GM19193 (cell line): ENCODE measurements around the gene GRIN2A.

Experiments used
- POLR2A ChIP-seq: IDR thresholded peaks from 4 replicates; pipeline ENCODE4 v1.6.1; 2011; ENCODE audit not compliant: insufficient read depth, insufficient read length; ENCODE audit errors: extremely low read depth

Gene GRIN2A

GRCh38 chr16:10045291-10045775 lies 136.9 kb downstream of the GRIN2A start:
- TF ChIP-seq POLR2A: no peak

DNA sequence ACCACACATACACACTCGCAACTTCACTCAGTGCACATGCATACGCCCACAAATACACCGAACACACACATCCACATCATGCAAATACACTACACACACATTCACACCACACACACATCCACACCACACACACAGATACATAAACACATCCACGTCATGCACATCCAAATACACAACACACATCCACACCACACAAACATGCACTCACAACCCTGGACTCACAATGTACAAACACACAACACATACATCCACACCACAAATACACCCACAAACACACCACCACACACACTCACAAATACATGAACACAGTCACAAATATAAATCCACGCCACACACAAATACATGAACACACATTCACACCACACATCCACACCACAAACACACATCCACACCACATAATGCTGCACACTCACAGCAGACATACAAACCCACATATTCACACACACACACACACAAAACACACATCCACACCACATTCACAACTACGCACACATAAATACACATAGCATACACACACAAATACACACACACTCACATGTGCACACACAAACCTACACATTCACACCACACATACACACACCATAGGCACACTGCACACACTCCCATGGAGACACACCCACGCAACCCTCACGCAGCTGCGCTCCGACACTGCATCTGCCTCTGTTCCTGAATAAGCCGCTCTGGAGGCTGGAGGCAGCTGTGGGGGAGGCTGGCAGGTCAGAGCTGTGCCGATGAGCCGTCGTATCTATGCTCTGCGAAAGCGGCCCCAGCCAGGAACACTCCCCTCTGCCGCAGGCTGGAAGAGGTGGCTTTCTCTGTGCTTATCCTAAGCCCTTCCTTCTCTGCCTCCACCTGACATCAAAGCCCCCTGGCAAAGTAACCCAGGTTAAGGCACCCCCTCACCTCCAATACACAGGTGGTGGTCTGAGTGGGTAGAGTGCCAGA lies 141.8 kb downstream of the GRIN2A start:
- TF ChIP-seq POLR2A: no peak

DNA sequence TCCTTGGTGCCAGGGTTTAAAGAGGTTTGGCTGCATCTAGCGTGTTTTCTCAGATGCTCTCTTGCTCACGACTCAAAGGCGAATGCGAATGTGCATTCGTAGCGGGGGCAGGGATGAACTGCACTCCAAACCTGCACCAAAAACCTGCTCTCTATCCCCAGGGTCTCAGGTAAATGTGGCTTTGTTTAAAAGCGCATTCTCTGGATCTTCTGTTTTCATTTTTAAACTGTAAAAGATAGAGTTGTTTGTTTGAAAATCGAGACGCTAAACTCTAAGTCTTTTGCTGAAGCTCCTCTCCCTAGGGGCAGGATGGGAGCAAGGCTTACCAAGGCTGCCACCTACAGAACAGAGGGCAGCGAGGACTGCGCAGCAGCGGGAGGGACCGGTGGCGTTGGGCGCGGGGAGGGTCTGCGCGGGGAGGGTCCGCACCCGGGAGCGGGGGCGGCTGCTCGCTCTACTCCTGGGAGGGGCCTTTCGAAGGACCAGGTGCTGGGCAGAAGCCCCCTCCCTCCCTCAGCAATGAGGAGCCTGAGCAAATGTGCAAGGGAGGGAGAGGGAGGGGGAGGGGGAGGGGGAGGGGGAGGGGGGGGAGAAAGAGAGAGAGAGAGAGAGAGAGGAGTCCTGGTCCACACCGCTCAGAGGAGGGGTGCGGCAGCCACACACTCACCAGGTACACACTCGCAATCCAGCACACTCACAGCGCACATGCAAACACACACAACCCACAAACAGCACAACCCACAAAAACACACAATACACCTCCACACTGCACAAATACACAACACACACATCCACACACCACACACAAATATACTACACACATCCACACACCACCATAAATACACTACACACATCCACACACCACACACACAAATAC lies 142.8 kb downstream of the GRIN2A start:
- TF ChIP-seq POLR2A: no peak

DNA sequence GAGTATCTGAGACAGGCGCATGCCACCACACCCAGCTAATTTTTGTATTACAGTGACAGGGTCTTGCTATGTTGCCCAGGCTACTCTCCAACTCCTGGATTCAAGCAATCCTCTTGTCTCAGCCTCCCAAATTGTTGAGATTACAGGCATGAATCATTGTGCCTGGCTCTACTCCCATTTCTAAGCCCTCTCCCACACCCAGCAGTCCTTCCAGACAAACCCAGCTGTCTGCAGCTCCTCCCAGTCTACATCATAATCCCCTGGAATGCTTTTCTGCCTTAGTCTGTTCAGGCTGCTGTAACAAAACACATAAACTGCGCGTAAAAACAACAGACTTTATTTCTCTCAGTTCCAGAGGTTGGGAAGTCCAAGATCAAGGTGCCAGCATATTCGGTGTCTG lies 144.5 kb downstream of the GRIN2A start:
- no peak for TF ChIP-seq POLR2A

GRCh38 chr16:10036956-10037355 lies 145.3 kb downstream of the GRIN2A start:
- TF ChIP-seq POLR2A: no peak

GRCh38 chr16:10033556-10033955 lies 148.7 kb downstream of the GRIN2A start:
- no peak for TF ChIP-seq POLR2A

DNA sequence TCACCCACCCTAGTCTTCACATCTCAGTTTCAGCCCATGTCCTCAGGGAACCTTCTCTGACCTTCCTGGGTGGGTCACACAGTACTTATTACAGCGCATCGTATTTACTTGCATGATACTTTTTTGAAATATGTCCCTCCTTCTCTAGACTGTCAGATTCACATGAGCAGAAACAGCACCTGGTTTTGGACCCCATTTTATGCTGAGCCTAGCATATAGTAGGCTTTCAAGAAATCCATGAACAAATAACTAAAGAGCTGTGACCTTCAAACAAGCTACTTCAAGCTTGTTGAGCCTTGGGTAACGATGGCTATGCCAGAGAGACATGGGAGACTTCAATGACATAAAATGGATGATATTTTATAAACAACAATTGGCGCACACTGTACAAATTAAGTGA lies 150.3 kb downstream of the GRIN2A start:
- TF ChIP-seq POLR2A: no peak

DNA sequence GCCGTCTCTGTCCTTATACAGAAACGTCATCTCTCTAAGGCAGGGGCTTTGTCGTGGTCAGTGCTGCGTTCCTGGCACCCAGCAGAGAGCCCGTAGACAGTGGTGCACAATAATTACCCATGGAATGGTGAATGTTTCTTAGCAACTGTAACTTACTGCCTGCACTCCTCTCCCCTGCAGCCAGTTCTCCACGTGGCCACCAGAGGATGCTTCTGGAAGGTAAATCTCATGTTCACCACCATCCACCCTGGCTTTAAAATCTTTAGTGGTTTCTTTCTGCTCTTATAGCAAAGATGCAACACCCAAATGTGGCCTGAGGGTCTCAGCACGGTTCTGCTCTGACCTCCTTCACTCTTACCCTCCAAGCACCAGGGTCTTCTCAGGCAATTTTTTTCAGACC lies 150.8 kb downstream of the GRIN2A start:
- TF ChIP-seq POLR2A: no peak

GRCh38 chr16:10028644-10029043 lies 153.6 kb downstream of the GRIN2A start:
- no peak for TF ChIP-seq POLR2A

DNA sequence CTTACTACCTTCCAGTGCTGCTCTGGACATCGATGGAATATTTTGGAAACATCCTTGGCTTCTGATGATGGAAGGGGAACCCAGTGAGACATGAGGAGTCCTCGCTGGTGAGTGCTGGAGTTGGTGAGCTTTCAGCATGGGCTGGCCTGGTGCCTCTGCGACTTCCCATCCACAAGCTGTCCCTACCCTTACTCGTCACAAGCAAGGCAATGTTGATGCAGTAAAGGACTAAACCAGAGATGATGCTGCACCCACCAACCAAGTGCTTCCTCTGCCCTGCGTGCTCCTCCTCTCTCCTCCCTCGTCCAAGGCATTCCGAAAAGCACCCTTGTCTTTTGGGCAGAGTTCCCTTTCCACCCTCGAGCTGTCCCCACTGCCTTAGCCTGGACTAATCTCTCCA lies 154.7 kb downstream of the GRIN2A start:
- no peak for TF ChIP-seq POLR2A

DNA sequence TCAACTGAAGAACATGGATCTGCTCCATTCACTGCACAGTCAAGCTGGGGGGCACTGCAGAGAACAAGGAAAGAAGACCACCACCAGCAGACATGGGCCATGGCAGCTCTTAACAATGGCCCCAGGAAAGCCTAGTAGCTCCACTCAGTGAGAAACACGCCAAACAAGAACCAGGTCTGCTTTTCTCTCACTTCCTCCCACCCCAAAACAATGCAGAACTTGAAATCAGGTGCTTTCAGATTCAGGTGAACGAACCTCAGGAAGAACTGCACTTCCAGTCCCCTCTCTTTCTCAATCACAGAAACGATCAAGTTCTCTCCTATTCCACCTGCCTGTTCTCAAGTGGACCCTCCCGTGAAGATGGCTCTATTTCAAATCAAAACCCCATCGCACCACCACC lies 155.6 kb downstream of the GRIN2A start:
- no peak for TF ChIP-seq POLR2A

DNA sequence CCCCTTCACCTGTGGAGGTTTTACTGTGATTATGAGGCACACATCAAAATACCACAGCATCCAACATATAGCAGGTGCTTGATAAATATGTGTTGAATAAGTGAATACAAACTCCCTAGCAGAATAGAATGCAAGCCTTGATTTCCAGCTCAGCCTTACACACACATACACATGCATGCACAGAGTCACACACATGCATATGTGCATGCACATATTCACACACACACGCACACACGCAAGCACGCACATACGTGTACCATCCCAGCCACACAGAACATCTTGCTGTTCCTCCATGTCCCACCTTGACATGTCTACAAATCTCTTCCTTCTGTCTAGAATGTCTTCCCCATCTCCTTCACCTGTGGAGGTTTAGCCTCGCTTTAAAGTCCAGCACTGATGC lies 160.1 kb downstream of the GRIN2A start:
- TF ChIP-seq POLR2A: no peak

- no peak for TF ChIP-seq POLR2A
Measured at GRCh38 chr16:10020866-10021265, 161.4 kb downstream of the GRIN2A start.

DNA sequence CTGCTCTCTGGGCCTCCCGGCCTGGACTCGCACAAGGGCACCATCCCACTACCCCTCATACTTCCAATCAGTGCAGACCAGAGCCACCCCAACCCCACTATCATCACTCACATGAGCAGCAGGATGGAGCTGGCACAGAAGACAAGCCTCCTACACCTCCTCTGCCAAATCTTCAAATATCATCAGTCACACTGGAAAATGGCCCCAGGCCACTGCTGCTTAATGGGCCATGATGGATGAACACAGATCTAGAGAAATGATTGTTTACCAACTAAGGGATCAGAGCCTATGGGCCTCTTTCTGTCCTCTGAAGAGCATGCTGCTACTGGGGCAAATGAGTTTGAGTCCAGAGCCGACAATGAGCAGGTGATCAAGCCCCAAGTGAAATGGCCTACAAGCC lies 165.5 kb downstream of the GRIN2A start:
- TF ChIP-seq POLR2A: no peak

DNA sequence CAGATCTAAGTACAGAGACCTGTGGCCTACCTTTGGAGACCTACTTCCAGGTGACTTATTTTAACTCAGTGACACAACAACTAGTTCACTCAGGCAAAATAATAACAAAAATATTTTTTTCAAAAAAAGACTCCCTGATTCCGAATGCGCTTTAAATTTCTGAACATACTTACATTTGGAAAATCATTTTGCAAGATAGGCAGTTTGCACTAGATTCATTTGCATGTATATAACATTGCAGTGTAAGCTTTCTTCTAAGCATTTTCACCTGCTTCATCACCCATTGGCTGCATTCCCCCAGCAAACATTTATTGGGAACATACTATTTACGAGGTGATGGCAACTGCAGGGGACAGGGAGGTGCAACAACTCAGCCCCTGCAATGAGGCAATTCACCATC lies 166.8 kb downstream of the GRIN2A start:
- no peak for TF ChIP-seq POLR2A

GRCh38 chr16:10013774-10014173 lies 168.5 kb downstream of the GRIN2A start:
- TF ChIP-seq POLR2A: no peak

DNA sequence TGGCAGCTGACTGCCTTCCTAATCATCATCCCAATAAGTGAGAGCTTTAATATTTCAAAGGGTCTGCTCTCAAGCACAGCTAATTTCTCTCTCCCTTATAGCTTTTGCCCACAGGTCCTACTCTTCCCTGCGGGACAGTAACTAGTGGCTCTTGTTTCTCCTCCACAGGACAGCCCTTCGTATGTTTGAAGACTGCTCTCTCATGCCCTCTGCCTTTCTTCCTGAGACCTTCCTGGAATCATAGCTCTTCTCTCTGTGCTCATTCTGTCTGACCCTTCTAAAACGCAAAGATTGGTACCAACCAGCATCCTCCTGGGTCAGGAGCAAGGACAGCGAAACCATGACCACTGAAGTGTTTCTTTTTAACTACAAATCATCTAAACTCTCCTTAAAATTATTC lies 168.9 kb downstream of the GRIN2A start:
- TF ChIP-seq POLR2A: no peak

GRCh38 chr16:10009684-10010083 lies 172.5 kb downstream of the GRIN2A start:
- TF ChIP-seq POLR2A: no peak
